Keratinocyte (primary cell): ENCODE data around the gene TMEM119. TPM values are rescaled to one million over a fixed set of nuclear protein-coding genes. Genes with fewer than 3 reads are reported as not detected.

Experiments
- DNase-seq: peaks from one replicate; pipeline ENCODE4 v3.0.0-alpha.2; 2011; ENCODE audit warnings: low read depth, missing footprints, low spot score
- FAIRE-seq: peaks from 2 replicates; lab custom pipeline; 2011; peaks lifted over from hg19 to GRCh38; lab: Jason Lieb, UNC
- H2AFZ ChIP-seq: 2 replicates; pipeline ENCODE4 v1.6.0; 2012; ENCODE audit warnings: low read length, control low read depth, inconsistent platforms; ENCODE audit not compliant: control insufficient read depth
- H3K27ac ChIP-seq: 2 replicates; pipeline ENCODE4 v1.5.1; 2011; ENCODE audit warnings: low read length; ENCODE audit not compliant: control insufficient read depth, insufficient read depth
- H3K27me3 ChIP-seq: 3 replicates; pipeline ENCODE4 v1.6.0; 2011; ENCODE audit warnings: low read length; ENCODE audit not compliant: control insufficient read depth, insufficient read depth; ENCODE audit errors: extremely low read depth
- H3K36me3 ChIP-seq, 2 experiments: 2 replicates in 1 of 2; 3 replicates in 1 of 2; pipeline ENCODE4 v1.5.1; 2011; ENCODE audit warnings: low read length in 2 of 2, mild to moderate bottlenecking in 1 of 2; ENCODE audit not compliant: control insufficient read depth in 2 of 2, insufficient read depth in 2 of 2; ENCODE audit errors: extremely low read depth in 1 of 2
- H3K4me1 ChIP-seq: 3 replicates; pipeline ENCODE4 v1.5.1; 2011; ENCODE audit warnings: low read length; ENCODE audit not compliant: control insufficient read depth, insufficient read depth; ENCODE audit errors: extremely low read depth
- H3K4me2 ChIP-seq: 3 replicates; pipeline ENCODE4 v1.6.0; 2011; ENCODE audit warnings: low read depth, low read length; ENCODE audit not compliant: control insufficient read depth, insufficient read depth; ENCODE audit errors: extremely low read depth
- H3K4me3 ChIP-seq, 3 experiments: fragments of 200-600 bp in 1 of 3; sonication (generic) in 1 of 3; 2 replicates in 2 of 3; 3 replicates in 1 of 3; pipeline ENCODE4 v1.5.1; 2011 to 2016; ENCODE audit warnings: low read length in 3 of 3, mild to moderate bottlenecking in 3 of 3, control low read depth in 2 of 3, inconsistent platforms in 1 of 3, low read depth in 1 of 3, mixed read lengths in 1 of 3, mixed run types in 1 of 3, moderate library complexity in 1 of 3; ENCODE audit not compliant: control insufficient read depth in 2 of 3, insufficient read depth in 2 of 3; ENCODE audit errors: extremely low read depth in 1 of 3
- H3K79me2 ChIP-seq: 2 replicates; pipeline ENCODE4 v1.6.0; 2012; ENCODE audit warnings: low read length; ENCODE audit not compliant: control insufficient read depth, insufficient read depth
- H3K9ac ChIP-seq: 3 replicates; pipeline ENCODE4 v1.6.0; 2011; ENCODE audit warnings: low read length; ENCODE audit not compliant: control insufficient read depth, insufficient read depth; ENCODE audit errors: extremely low read depth
- H3K9me1 ChIP-seq: 3 replicates; pipeline ENCODE4 v1.6.0; 2011; ENCODE audit warnings: low read length; ENCODE audit not compliant: control insufficient read depth, insufficient read depth; ENCODE audit errors: extremely low read depth
- H3K9me3 ChIP-seq: 2 replicates; pipeline ENCODE4 v1.5.1; 2012; ENCODE audit warnings: low read depth, low read length; ENCODE audit not compliant: control insufficient read depth
- H4K20me1 ChIP-seq: 3 replicates; pipeline ENCODE4 v1.6.0; 2011; ENCODE audit warnings: low read length; ENCODE audit not compliant: control insufficient read depth, insufficient read depth; ENCODE audit errors: extremely low read depth
- CTCF ChIP-seq, 3 experiments: IDR thresholded peaks in 1 of 3; conservative IDR thresholded peaks in 1 of 3; optimal IDR thresholded peaks in 1 of 3; 2 replicates in 2 of 3; 3 replicates in 1 of 3; pipeline versions ENCODE3 to v1.5.1; 2011; ENCODE audit warnings: low read length in 3 of 3, mild to moderate bottlenecking in 3 of 3, moderate library complexity in 2 of 3, control low read depth in 1 of 3, inconsistent platforms in 1 of 3; ENCODE audit not compliant: insufficient read depth in 2 of 3; ENCODE audit errors: extremely low read depth in 1 of 3
- EZH2 ChIP-seq: IDR thresholded peaks from one replicate; pipeline ENCODE4 v1.6.1; 2012; ENCODE audit warnings: inconsistent platforms, mild to moderate bottlenecking, low read length, moderate library complexity
- dilution Hi-C: fragments of 300-500 bp; cut with MboI; formaldehyde crosslinking; loops from one replicate; pipeline ENCODE4 v1.7.0; 2020; ENCODE audit warnings: low sequenced_read_pairs; ENCODE audit not compliant: extremely low pct_ligation_motif_present
- polyA plus RNA-seq, 5 experiments: library from polyadenylated mRNA; depleted of rRNA in 3 of 5; stranded (reverse) in 3 of 5; stranded (forward) in 1 of 5; unstranded in 1 of 5; fragments of >200 nt; gene quantifications; 1 replicate in 1 of 5; 2 replicates in 3 of 5; 3 replicates in 1 of 5; pipeline versions ENCODE4 v1.2.1 to v1.2.3, GENCODE V29; 2011 to 2012; ENCODE audit warnings: missing spikeins in 2 of 5, low read depth in 1 of 5, low replicate concordance in 1 of 5

TMEM119 gene
- polyA plus RNA-seq, 1 donor (not counting 4 experiments of a cell fraction or from before 2014, with no cell fraction given), result not detected

- Histone ChIP-seq H3K4me3 (no peak overlapping the region), H2AFZ (no peak overlapping the region), H3K36me3 (peaks cover 18 to 33% of the 10 kb centered on the region in 2 experiments), H3K79me2 (no peaks in the 10 kb centered on the region), H3K4me2 (no peak overlapping the region), H3K27me3 (no peaks in the 10 kb centered on the region), H3K9me3 (no peaks in the 10 kb centered on the region), H4K20me1 (peaks cover 4% of the 10 kb centered on the region), H3K27ac (no peak overlapping the region), H3K4me1 (peaks cover 15% of the 10 kb centered on the region), H3K9me1 (peaks cover 2% of the 10 kb centered on the region), H3K9ac (no peak overlapping the region)
- FAIRE-seq (no peak), DNase-seq (no peak)
- dilution Hi-C loops, result no loop called here
- no peak for TF ChIP-seq EZH2
- TF ChIP-seq CTCF (optimal IDR thresholded peaks at IDR 0.05 in 1 of 3, IDR thresholded peaks at IDR 0.05 in 1 of 3, conservative IDR thresholded peaks at IDR 0.05 in 1 of 3; ENCODE audit: extremely low read depth in 1 of 3, insufficient read depth in 2 of 3, low read length in 3 of 3), result no peak
Observed at GRCh38 chr12:108642269-108642870, 44.5 kb upstream of the TMEM119 start.

- dilution Hi-C loops, result no loop called here
- Histone ChIP-seq H3K4me3 (no peak overlapping the region), H3K4me2 (no peak overlapping the region), H3K79me2 (no peaks in the 10 kb centered on the region), H3K27ac (no peak overlapping the region), H2AFZ (no peak overlapping the region), H3K9me3 (no peaks in the 10 kb centered on the region), H3K9me1 (peaks cover 2% of the 10 kb centered on the region), H3K27me3 (no peaks in the 10 kb centered on the region), H3K4me1 (peaks cover 15% of the 10 kb centered on the region), H3K9ac (no peak overlapping the region), H3K36me3 (peaks cover 14 to 31% of the 10 kb centered on the region in 2 experiments), H4K20me1 (peaks cover 4% of the 10 kb centered on the region)
- no peak for DNase-seq
- FAIRE-seq, result no peak
- TF ChIP-seq EZH2, result no peak
Observed at GRCh38 chr12:108641446-108642268, 43.8 kb upstream of the TMEM119 start.
